NCI-H146 (cell line): ENCODE measurements around the gene DNAJC2.
"Not testable (repeated sequence)": the region's sequence is repeated elsewhere in the genome, so short reads cannot be mapped to it uniquely, and the experiment has no call there.

Experiments used
- DNase-seq: peaks from one replicate; lab custom pipeline; 2025; lab: John Stamatoyannopoulos, UW

Gene DNAJC2

GRCh38 chr7:103266229-103266628 lies 78.3 kb downstream of the DNAJC2 start:
- not testable (repeated sequence) for DNase-seq

DNA sequence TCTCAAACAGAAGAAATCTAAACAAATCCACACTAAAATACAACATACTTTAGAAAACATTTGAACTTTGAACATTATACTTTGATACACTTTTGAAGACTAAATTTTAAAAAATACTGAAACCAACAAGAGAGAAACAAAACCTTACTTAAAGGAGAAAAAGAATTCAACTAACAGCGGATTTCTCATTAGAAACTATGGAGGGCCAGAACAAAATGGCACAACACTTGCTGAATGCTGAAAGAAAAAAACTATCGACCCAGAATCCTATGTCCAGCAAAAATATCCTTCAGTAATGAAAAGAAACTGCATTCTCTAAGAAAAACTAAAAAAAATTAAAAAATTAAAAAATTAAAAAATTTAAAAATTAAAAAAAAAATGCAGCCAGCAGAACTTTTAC lies 80.5 kb downstream of the DNAJC2 start:
- not testable (repeated sequence) for DNase-seq
